Measurements from ENCODE around the gene TJP1.
"Not testable (repeated sequence)": the region's sequence is repeated elsewhere in the genome, so short reads cannot be mapped to it uniquely, and the experiment has no call there.

Gene TJP1

GRCh38 chr15:29838352-29839010, 16.2 kb upstream of the TJP1 start:
- no peak for DNase-seq (ENCODE audit: low spot score)

GRCh38 chr15:29835301-29835700, 13.0 kb upstream of the TJP1 start:
- no peak for DNase-seq (ENCODE audit: low spot score)

GRCh38 chr15:29832709-29833108, 10.4 kb upstream of the TJP1 start:
- no peak for DNase-seq (ENCODE audit: low spot score)

DNA sequence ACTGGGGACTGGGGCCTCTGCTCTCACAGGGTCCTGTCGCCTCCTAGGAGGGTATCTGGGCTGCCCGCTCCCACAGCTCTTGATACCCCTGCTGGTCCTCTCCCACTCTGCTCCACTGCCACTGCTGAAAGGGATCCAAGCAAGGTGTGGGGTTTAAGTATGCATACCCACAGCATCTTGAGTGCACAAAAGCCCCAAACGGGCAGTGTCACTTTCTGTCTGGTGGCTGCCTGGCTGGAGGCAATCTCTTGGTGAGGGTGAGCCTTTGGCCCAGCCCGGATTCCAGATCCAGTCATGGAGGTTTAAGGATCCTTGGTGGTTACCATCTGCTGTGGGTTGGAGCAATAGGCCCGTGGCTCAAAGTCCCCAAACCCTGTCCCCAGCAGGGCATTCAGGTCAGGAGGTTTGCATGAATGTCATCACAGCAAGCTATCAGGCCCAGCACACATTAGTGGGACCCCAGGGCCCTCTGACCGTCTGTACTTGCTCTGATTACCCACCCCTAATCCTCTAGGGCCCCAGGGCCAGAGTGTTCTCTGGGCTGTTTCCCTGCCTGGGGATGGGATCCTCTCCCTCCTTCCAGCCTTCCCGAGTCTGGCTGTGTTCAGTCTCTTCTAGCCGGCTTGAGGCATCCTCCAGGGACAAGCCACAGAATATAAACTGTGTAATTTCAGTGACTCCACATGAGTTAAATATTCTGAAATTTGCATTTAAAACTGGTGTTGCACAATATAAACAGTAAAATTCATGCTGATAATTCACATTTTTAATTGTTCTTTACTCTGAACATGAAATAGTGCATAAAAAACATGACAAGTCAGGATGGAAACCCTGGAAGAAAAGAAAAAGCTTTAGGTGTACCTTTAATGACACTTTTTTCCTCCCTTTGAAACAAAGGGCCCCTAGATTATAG, 4.9 kb upstream of the TJP1 start:
- DNase-seq (ENCODE audit: low spot score) = no peak

DNA sequence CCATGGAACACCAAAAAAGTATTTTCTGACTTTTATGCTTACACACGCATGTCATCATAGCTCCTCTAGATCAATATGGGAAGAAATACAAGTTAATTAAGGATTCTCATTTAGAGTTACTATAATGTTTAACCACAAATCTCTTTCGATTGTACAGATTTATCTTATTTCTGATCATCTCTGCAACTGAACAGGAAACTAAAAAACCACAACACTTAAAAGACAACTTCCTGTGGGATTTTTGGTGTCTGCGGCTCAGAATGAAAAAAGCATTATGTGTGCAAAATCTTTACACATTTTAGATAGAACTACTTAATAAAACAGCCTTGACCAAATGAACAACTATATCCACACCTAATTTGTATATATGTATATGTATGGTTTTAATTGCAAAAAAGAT, 3.0 kb upstream of the TJP1 start:
- no peak for DNase-seq (ENCODE audit: low spot score)

- DNase-seq (ENCODE audit: low spot score) = peak; percentile 79
These were observed 604 bp upstream of the TJP1 start for GRCh38 chr15:29822684-29823459.

GRCh38 chr15:29821416-29822099, 710 bp downstream of the TJP1 start:
- peak; percentile 82 for DNase-seq (ENCODE audit: low spot score)

DNA sequence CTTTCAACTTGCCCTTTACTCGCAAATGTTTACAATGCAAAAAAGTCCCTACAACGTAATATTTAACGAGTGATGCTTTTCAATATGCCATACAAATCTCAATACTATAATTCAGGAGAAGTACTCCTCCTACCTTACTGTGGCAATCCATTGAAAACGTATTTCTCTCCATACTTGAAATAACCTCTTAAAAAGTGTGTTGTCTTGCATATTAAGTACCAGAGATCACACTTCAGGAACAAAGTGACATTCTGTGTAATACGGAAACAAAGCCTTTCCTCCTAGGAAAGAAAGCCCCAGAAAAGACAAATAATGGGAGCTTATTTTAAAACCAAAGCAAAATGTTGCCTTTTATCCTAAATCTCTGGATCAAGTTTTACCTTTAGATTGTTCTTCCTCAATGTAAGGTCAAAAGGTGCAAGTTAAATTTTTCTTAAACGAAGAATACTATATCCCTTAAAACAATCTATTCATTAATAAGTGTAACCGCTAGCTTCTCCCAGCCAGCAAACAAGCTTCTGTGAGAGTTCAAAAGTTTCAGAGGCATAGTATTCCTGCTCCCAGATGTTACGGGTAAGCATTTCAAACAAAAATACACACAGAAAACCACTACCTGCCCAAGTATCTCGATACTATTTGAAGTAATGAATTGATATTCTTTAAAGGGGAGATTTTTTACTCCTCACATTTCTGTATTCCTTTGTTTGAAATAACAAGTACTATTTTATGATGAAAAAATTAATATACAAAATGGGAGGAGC, 1.7 kb downstream of the TJP1 start:
- no peak for DNase-seq (ENCODE audit: low spot score)

- DNase-seq (ENCODE audit: low spot score) = no peak
These were observed 2.3 kb downstream of the TJP1 start for GRCh38 chr15:29819979-29820378.

- no peak for DNase-seq (ENCODE audit: low spot score)
These were observed 4.1 kb downstream of the TJP1 start for GRCh38 chr15:29818141-29818540.

GRCh38 chr15:29817455-29817854, 4.8 kb downstream of the TJP1 start:
- not testable (repeated sequence) for DNase-seq (ENCODE audit: low spot score)

- peak; percentile 25 for DNase-seq (ENCODE audit: low spot score)
These were observed 7.1 kb downstream of the TJP1 start for GRCh38 chr15:29815000-29815710.

DNA sequence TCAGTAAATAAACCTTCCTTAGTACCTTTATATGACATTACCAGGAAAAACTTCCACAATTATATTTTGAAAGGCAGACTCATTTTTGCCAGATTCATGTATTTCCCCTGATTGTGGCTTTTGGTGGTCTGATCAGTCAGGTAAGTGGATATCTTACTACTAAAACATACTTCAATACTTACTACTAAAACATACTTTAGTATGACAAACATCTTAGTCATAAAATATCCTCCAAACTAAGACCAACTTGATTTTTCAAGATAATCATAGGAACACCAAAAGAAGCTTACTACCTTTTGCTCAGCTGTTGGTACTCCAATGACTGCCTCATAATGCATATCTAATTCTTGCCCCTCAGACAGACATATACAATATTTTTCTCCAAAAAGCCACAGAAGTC, 9.3 kb downstream of the TJP1 start:
- DNase-seq (ENCODE audit: low spot score) = no peak

- no peak for DNase-seq (ENCODE audit: low spot score)
These were observed 9.9 kb downstream of the TJP1 start for GRCh38 chr15:29812384-29812694.

GRCh38 chr15:29811691-29812383, 10.4 kb downstream of the TJP1 start:
- no peak for DNase-seq (ENCODE audit: low spot score)

DNA sequence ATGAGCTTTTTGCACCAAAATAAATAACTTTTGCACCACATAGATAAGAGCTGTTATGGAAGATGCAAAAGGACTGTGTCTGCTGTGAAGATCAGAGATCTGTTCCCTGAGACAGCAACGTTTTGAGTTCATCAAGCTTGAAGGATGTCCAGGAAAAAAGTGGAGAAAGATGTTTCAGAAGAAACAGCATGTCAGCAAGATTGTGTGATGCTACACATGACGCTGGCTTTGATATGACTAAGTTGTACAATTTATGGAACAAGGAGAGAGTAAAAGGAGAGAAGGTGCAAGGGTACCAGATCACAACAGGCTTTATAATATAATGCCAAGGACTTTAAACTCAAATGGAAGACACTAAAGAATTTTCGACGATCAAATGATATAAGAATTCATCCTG, 16.6 kb downstream of the TJP1 start:
- DNase-seq (ENCODE audit: low spot score) = no peak

GRCh38 chr15:29805043-29805707, 17.1 kb downstream of the TJP1 start:
- peak; percentile 56 for DNase-seq (ENCODE audit: low spot score)

DNA sequence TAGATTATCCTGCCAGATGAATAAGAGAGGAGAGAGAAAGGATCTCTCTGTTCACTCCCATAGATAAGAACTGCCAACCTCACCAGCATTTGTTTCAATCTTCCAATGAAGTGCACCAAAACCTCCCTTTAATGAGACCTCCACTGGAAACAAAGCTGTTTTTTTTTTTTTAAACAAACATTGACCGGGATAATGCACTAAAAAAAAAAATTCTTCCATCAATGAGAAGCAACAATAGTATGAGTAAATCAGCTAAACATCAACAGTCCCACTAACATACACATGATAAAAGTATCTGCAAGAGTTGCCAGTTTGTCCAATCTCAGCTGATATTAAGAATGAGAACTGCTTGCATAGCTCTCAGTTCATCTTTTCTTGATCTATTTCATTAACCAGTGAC, 19.9 kb downstream of the TJP1 start:
- no peak for DNase-seq (ENCODE audit: low spot score)

DNA sequence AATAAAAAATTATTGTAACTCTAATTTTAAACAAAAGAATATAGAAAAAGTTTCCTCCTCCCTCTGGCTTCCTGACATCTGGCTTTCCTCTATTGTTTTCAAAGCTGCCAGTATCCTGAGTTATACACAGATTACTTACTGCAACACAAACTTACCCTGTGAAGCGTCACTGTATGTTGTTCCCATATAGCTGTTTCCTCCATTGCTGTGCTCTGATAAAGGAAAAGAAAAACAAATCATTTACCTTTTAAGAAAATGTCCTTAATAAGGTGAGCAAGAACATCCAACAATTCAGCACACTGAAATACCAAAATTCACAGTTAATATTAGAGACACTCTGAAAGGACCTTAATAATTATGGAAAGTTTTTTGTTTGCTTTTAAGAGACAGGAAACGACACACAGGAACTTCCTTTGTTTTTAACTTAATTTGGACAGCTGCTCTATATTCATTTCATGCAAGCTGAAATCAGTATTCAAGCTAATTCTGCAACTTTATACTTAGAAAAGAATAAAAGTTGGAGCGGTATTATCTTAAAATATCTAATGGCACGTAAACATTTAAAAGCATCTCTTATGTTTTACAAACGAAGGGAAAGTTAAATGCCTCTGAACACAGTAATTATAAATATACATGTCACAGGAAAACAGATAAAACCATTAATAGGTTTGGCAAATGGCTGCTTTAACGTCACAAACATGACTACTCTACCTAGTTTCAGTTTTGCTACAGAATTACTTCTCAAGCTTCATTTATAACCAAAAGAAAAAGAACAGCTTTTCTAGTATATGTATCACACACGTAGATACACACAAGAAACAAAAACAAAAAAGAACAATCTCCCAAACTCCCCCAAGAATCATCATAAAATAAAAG, 21.5 kb downstream of the TJP1 start:
- DNase-seq (ENCODE audit: low spot score) = no peak
